Fibroblast of skin of left quadriceps (primary cell): Measurements from ENCODE around the gene THAP6.
"Not testable (repeated sequence)": the region's sequence is repeated elsewhere in the genome, so short reads cannot be mapped to it uniquely, and the experiment has no call there.

ENCODE experiments used
- DNase-seq, 2 experiments: peaks; one replicate each; pipeline ENCODE4 v3.0.0-alpha.2; 2013; ENCODE audit warnings: low read depth in 2 of 2

The THAP6 gene

DNA sequence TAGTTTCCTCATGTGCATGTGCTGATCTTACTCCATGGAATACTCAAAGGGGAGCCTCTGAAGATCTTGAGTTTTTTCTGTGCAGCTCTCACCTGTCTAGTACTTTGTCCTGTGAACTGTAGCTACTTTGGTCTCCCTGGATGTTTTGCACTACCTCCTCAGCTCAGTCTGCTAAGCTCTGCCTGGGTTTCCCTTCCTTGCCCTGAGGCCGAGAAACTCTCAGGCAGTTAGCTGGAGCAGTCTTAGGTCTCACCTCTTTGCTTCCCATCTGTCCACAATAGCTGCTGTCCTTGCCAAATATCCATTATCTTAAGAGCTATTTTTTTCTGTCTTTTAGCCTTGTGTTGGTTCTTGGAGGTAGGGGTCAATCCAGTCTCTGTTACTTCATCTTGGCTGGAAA is 11.6 kb downstream of the THAP6 start:
- no peak for DNase-seq

DNA sequence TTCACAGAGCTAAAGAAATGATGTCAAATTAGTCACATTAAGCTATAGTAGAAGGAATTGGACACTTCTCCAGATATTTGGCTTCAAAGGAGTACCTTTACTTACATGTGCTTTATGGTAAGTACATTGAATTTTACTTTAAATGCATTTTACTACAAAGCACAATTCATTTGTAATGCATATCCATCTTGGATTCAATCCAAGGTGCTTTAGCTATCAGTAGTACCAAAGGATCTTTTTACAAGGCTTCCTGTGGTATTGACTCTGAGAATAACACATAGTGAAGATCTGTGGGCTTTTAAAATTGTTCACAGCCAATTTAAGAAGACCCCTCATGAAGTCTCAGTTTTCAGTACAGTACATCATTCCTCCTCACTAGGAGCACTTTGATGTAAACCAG is 13.2 kb downstream of the THAP6 start:
- no peak for DNase-seq

DNA sequence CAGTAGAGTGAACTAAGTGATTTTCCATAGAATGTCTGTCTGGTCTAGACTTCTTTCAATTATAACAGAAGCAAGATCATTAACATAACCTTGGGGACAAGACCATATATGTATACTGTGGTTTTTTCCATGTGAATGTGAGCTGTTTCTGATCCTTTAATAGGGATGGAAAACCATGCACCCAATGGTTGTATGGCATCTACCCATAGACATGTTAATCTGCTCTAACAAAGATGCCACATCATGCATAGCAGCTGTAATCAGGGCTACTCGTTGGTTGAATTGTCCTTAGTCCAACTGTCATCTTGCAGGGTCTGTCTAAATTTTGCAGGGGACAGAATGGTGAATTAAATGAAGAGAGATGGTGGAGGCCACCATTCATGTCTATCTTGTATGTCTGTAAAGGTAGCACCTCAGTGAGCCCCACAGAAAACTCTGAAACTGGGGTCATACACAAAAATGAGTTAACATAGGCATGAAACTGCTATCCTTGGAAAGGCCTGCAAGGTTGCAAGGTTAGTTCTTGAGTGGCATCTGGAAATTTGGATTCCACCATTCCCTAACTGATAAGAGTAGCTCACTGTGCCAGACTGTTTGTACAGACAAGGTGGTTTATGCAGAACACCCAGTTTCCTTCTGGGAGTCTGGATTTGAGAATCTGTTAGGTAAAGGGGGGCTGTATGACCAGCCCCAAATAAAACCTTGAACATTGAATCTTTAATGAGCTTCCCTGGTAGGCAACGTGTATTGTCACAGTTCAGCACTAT is 16.5 kb downstream of the THAP6 start:
- no peak for DNase-seq

DNA sequence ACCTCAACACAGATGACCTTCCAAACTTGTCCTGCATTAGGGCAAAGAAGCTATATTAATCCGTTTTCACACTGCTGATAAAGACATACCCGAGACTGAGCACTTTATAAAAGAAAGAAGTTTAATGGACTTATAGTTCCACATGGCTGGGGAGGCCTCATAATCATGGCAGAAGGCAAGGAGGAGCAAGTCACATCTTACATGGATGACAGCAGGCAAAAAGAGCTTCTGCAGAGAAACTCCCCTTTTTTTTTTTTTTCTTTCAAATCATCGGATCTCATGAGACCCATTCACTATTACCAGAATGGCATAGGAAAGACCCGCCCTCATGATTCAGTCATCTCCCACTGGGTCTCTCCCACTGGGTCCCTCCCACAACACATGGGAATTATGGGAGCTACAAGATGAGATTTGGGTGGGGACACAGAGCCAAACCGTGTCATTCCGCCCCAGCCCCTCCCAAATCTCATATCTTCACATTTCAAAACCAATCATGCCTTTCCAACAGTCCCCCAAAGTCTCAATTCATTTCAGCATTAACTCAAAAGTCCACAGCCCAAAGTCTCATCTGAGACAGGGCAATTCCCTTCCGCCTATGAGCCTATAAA is 17.4 kb downstream of the THAP6 start:
- DNase-seq = not testable (repeated sequence)

DNA sequence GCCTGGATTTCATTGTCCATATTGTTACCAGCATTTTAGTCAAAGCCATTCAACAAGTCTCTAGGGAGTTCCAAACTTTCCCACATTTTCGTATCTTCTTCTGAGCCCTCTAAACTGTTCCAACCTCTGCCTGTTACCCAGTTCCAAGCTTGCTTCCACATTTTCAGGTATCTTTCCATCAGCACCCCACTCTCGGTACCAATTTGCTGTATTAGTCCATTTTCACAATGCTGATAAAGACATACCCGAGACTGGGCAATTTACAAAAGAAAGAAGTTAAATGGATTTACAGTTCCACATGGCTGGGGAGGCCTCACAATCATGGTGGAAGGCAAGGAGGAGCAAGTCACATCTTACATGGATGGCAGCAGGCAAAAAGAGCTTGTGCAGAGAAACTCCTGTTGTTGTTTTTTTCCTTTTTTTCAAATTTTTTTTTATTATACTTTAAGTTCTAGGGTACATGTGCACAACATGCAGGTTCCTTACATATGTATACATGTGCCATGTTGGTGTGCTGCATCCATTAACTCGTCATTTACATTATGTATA is 19.1 kb downstream of the THAP6 start:
- DNase-seq = not testable (repeated sequence)

DNA sequence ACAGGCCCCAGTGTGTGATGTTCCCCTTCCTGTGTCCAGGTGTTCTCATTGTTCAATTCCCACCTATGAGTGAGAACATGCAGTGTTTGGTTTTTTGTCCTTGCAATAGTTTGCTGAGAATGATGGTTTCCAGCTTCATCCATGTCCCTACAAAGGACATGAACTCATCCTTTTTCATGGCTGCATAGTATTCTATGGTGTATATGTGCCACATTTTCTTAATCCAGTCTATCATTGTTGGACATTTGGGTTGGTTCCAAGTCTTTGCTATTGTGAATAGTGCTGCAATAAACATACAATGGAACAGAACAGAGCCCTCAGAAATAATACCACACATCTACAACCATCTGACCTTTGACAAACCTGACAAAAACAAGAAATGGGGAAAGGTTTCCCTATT is 19.7 kb downstream of the THAP6 start:
- not testable (repeated sequence) for DNase-seq

DNA sequence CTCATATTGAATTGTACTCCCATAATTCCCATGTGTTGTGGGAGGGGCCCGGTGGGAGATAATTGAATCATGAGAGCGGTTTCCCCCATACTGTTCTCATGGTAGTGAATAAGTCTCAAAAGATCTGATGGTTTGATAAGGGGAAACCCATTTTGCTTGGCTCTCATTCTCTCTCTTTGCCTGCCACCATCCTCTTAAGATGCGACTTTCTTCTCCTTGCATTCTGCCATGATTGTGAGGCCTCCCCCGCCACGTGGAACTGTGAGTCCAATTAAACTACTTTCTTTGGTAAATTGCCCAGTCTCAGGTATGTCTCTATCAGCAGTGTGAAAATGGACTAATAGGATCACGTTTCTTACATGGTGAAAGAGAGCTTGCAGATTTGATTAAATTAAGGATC is 23.0 kb downstream of the THAP6 start:
- not testable (repeated sequence) for DNase-seq

DNA sequence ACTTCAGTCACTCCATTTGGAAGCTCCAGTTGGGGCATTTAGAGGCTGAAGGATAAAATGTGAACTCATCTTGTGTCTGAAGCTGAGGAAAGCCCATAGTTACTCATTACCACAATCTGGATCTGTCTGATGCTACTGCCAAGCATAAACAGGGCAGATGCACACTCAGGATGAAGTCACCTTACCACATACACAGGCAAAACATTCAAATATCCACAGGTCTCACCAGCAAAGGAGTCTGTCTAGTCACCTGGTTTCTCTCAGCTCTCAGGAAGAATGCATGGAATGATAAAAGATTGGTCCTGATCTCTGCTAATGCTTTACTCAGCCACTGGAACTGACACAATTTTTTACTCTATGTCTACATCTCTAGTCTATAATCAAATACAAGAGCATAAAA is 28.6 kb downstream of the THAP6 start:
- peak in 1 of 2 experiments; percentile 35 for DNase-seq

DNA sequence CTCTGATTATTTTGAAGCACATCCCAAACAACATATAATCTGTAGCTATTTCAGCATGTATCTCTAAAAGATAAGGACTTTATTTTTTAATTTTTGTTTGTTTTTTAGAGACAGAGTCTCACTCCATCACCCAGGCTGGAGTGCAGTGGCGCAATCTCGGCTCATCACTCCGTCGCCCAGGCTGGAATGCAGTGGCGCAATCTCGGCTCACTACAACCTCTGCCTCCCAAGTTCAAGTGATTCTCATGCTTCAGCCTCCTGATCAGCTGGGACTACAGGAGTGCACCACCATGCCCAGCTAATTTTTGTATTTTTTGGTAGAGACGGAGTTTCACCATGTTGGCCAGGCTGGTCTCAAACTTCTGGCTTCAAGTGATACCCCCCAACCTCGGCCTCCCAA is 29.9 kb downstream of the THAP6 start:
- not testable (repeated sequence) for DNase-seq

DNA sequence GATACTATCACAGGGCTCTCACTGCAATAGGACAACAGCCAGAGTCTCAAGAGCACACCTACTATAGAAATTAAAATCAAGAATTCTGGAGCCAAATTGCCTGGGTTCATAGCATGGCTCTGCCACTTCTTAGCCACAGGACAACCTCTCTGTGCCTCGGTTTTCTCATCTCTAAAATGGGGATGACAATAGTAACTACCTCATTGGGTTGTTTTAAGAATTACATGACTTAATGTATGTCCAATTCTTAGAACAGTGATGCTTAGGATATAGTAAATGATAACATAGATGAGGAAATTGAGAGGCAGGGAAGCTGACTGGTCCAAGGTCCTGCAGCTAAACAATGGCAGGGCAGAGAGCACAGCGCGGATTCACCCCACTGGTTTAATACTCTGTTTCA is 30.6 kb downstream of the THAP6 start:
- DNase-seq = no peak

DNA sequence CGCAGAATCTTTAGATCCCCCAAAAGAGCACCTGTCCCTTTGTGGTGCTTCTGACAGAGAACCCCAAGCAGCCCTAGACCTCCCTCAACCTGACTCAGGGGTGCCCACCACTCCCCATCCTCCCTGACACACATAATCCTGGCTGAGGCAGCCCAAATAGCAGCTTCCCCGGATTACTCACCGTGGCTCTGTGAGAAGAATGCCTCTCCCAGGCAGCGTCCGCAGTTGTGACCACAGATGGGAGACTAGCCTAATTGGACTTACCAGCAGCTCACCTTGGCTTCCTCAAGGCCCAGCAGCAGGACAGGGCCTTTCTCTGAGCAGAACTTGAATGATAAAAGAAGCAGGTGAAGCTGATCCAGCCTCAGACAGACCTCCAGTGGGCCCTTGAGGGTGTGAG is 31.3 kb downstream of the THAP6 start:
- DNase-seq = peak in 1 of 2 experiments; percentile 11

DNA sequence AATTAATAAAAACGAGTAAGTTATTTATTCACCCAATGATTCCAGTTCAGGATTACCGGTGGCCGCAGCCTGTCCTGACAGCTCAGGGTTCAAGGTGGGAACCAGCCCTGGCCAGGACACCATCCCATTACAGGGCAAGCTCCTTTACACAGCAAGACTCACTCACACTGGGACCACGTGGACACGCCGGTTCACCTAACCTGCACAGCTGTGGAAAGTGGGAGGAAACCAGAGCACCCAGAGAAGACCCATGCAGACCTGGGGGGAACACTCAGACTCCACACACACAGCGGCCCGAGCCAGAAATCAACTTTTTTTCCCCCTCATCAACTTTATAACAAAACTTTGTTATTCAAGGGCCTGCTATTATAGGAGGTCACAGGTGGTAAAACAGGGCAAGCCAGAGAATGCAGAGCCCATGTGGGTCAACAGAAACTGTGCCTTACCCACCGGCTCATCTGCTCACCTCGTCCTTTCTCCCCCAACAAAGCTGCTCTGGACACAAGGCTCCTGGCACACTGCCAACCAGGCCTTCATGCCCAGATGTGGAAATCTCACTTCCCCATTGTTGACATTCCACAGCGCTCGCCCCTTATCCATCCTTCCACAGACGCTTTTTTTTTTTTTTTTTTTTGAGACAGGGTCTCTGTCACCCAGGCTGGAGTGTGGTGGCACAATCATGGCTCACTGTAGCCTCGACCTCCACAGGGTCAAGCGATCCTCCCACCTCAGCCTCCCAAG is 33.5 kb downstream of the THAP6 start:
- DNase-seq = no peak

DNA sequence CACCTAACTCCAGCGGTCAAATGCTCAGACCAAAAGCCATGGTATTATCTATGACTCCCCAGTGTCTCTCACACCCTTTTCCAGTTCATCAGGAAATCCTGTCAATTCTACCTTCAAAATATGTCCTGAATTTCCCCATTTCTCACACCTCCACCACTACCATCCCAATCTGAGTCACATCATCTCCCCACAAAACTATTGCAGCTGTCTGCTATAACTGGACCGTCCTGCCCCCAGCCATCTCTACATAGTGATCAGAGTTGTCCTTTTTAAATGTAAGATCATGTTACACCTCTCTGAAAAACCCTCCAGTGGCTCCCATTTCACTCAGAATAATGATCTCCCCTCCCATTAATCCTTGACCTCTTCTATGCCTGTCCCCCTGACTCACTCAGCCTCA is 34.7 kb downstream of the THAP6 start:
- DNase-seq = no peak

DNA sequence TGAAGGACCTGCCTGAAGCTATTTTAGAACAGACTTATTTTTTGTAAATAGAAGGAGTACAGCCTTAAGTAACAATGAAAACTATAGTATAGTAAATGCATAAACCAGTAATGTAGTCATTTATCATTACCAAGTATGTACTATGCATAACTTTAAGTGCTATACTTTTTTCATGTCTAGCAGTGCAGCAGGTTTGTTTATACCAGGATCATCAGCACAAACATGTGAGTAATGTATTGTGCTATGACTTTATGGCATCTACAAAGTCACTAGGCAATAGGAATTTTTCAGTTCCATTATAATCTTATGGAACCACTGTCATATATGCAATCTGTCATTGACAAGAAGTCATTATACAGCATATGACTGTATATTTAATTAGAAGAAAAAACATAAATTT is 38.2 kb downstream of the THAP6 start:
- no peak for DNase-seq

DNA sequence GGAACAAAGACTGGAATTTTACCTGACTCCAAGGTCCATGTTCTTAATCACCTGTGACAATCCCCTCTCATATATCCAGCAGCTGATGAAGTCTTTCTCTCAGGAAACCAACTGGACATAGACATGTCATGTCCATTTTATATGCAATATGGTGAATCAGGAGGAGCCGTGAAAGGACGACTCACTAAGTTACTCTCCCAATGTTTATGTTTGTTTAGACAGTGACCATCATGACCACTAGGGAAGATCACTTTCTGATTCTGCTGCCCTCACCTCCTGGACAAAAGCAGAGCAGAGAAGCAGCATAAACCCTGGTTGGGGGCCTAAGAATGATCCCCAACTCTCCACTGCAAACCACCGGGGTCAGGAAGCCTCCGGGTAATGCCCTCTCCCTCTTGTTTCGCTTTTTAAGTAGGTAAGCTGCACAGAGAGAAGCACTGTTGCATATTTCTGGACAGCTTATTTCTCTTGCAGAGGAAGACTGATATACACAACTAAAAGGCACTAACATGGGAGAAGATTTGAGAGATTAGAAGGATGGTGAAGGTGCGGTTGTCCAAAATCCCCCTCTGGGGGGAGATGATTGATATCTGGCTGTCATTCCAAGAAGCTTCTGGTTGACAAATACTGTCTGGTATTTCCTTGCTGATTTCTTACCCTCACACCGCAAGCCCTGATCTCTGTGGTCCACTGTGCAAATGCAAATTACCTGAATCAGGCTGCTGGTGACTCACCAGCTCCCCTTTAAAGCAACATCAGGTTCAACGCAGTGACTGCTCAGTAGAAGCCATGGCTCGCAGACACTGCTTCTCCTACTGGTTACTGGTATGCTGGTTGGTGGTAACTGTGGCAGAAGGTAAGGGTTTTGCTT is 41.3 kb downstream of the THAP6 start, which contains the start of gene ODAPH:
Gene ODAPH, plus strand, starts transcription at position 773 of the 871 bp plus-strand sequence. Its CDS starts 17 bp downstream, at position 790.
- peak in 1 of 2 experiments; percentile 16 for DNase-seq

DNA sequence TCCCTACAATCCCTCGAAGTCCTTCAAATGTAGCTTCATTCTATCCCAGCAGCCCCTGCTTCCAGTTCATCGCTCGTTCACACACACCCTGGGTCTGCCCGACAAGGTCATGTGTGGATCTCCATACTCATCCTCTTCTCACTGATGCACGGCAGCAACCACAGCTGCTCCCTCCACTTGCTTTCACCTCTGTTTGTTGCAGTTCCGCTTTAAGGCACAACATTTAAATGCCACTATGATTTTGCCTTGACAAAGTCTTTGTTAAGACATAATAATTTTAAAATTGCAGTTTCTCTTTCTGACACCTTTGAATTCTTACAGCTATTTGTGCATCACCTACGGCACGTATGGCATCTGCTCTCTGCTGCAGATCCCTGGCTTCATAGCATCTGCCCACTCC is 43.4 kb downstream of the THAP6 start:
- DNase-seq = no peak

DNA sequence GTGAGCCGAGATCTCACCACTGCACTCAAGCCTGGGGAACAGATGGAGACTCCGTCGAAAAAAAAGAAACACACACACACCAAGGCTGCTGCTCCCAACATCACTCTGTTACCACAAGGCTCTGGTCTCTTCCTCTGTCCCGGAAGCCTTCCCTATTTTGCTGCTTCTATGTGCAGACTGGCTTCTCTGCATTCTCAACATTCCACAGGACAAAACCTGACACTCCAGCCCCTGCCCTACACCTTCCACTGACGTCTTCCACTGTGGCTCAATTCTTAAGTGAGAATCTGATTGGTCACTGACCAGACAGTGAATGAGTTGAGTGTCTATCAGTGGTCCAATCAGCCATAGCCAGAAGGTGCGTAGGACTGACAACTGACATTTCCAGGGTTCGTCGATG is 47.5 kb downstream of the THAP6 start:
- no peak for DNase-seq

DNA sequence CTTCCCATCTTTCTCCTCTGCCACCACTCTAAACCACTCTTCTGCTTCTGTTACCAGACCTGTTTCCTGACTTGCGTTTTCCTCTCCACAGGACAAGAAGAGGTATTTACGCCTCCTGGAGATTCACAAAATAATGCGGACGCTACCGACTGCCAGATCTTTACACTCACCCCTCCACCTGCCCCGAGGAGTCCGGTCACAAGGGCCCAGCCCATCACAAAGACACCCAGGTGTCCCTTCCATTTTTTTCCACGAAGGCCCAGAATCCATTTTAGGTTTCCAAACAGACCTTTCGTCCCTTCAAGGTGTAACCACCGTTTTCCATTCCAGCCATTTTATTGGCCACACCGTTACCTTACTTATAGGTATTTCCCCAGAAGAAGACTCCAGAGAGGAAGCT is 49.8 kb downstream of the THAP6 start:
- DNase-seq = no peak

DNA sequence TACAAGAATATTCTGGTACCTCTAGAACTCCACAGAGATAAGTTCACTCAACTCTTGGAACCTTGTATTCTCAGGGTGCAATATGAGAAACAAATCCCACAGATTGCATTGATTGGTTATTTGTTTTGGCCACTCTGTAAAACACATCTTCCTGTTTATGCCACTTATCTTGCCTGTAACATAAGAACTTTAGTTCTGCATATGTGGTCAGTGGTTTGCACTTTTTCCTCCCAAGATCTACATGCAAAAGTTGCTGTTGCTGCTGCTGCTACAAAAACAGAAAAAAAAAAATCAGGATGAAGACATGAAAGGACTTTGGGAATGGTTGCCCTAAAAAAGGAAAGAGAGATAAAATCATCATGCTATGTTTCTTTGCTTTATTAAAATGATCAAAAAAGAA is 51.2 kb downstream of the THAP6 start:
- no peak for DNase-seq

DNA sequence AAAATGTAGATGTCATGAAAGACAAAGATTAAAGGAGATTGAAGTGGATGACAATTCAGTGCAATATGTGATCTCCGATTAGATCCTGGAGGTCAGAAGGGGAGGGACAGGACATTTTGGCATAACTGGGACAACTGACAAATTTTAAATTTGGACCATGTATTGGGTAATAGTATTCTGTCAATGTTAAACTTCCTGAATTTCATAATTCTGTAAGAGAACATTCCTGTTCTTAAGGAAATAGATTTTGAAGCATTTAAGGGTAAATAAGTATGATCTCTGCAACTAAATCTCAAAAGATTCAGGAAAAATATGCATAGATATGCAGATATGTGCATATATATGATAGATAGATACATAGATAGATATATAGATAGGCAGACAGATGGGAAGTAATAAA is 52.6 kb downstream of the THAP6 start:
- no peak for DNase-seq

DNA sequence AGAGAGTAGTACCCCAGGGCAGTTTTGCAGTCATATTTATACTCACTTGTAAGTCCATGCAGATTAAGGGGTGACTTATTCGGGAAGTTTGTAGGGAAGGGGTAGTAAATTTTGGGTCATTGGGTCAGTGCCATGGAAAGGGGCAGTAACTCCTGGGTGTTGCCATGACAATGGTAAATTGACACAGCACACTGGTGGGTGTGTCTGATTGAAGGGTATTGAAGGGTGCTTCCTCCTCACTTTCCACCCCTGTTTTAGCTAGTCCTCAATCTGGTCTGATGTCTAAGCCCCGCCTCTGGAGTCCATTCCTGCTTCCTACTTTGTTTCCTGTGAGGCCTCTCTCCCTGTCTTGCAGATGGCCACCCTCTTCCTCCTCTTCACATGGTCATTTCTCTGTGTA is 53.5 kb downstream of the THAP6 start:
- DNase-seq = no peak
